ENCODE data around the gene ZFYVE28.

Gene ZFYVE28

DNA sequence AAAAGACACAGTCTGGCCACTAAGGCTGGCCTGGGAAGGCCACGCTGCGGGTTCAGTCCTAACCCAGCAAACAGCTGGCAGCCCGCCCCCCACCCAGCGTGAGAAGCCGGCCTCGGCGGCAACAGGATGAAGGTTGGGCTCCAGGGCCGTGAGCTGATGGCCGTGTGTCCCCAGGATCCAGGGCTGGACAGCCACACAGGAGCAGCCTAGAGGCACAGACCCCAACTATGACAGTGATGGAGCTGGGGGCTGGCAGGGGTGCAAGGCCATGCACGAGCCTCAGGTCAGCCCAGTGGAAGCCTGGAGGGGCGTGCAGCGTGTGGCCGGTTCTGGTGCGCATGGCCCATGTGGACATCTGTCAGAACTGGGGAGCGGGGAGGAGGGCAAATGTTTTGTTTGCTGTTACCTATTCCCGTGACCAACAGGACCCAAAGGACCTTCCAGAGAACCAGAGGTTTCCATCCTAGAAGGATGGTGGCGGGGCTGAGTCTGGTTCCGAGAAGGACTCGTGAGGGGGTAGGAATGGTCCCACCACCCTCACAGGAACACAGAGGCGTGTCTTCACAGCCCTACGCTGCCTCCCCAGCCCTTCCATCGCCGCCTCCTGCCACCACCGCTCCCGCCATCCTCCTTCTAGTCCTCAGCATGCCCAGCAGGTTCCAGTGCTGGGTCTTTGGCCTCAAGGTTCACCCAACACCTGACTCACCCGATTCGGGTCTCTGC is 46.5 kb downstream of the ZFYVE28 start:
- Histone ChIP-seq H3K4me3 (ENCODE audit: low read depth, low read length) (no peak overlapping the region), H3K4me1 (ENCODE audit: control insufficient read depth, insufficient read depth, low read length) (no peaks in the 10 kb centered on the region), H3K27me3 (ENCODE audit: control insufficient read depth, insufficient read depth, low read length) (no peaks in the 10 kb centered on the region), H3K27ac (ENCODE audit: low read depth, low read length) (no peak overlapping the region), H3K9ac (ENCODE audit: low read depth, low read length) (no peak overlapping the region), H3K9me3 (ENCODE audit: control insufficient read depth, insufficient read depth, low read length) (no peaks in the 10 kb centered on the region), H3K36me3 (ENCODE audit: control insufficient read depth, insufficient read depth, low read length) (no peaks in the 10 kb centered on the region)

DNA sequence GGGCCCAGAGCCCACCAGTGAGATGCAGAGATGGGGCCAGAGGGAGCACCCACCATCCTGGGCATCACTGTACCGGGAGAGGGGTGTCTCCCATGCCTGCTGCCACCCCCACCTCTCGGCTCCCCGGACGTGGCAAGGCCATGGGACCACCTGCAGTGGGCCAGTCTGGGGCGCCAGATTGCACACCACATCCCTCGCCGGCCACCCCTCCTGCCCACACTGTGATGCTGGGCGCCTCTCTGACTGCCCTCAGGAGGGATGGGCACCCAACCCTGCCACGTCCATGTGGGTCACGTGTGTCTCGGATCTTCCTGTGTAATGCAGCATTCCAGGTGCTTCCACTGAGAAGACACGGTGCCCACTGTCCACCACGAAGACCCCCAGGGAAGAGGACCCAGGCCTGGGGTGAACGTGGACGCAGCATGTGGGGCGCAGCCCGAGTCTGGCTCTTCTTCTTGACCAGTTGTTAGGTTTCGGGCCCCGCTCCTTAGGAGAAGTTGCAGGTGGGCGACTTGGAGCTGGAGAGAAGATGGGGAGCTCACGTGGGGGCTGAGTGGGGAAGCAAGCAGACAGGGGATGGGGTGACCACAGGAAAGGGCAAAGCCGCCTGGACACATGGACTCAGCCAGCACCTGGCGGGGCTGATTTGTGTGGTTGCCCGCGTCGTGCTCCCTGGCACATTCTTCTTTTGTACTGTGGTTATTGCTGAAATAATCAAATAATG is 47.7 kb downstream of the ZFYVE28 start:
- H3K9ac ChIP-seq (ENCODE audit: low read depth, low read length): no peak overlapping the region
- H3K4me1 ChIP-seq (ENCODE audit: control insufficient read depth, insufficient read depth, low read length): no peaks in the 10 kb centered on the region
- no peaks in the 10 kb centered on the region for H3K27me3 ChIP-seq (ENCODE audit: control insufficient read depth, insufficient read depth, low read length)
- H3K4me3 ChIP-seq (ENCODE audit: low read depth, low read length): no peak overlapping the region
- no peaks in the 10 kb centered on the region for H3K9me3 ChIP-seq (ENCODE audit: control insufficient read depth, insufficient read depth, low read length)
- no peaks in the 10 kb centered on the region for H3K36me3 ChIP-seq (ENCODE audit: control insufficient read depth, insufficient read depth, low read length)
- H3K27ac ChIP-seq (ENCODE audit: low read depth, low read length): no peak overlapping the region

DNA sequence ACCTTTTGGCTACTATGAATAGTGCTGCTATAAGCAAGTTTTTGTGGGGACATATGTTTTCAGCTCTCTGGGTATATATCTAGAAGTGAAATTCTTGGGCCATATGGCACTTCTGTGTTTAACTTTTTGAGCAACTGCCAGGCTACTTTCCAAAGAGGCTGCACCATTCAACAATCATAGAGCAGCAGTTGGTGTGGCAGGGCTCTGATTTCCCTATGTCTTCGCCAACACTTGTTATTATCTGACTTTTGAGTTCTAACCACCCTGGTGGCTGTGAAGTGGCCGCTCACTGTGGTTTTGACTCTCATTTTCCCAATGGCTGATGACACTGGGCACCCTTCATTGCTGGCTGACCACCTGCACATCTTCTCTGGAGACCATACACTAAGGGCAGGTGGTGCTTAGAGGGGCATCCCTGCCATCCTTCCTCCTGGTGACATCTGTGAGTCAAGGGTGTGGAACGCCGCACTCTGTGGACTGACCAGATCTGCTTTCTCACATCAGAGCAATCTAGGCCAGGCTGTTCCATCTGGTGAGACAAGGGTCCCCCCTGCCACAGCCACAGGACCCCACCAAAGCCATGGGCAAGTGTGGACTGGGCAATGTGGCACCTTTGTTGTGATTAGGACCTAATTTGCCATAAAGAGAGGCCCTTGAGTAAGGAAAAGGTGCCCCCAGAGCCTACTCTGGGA is 49.6 kb downstream of the ZFYVE28 start:
- Histone ChIP-seq H3K27ac (ENCODE audit: low read depth, low read length) (no peak overlapping the region), H3K4me3 (ENCODE audit: low read depth, low read length) (no peak overlapping the region), H3K9me3 (ENCODE audit: control insufficient read depth, insufficient read depth, low read length) (no peaks in the 10 kb centered on the region), H3K9ac (ENCODE audit: low read depth, low read length) (no peak overlapping the region), H3K4me1 (ENCODE audit: control insufficient read depth, insufficient read depth, low read length) (no peaks in the 10 kb centered on the region), H3K27me3 (ENCODE audit: control insufficient read depth, insufficient read depth, low read length) (no peaks in the 10 kb centered on the region), H3K36me3 (ENCODE audit: control insufficient read depth, insufficient read depth, low read length) (no peaks in the 10 kb centered on the region)

DNA sequence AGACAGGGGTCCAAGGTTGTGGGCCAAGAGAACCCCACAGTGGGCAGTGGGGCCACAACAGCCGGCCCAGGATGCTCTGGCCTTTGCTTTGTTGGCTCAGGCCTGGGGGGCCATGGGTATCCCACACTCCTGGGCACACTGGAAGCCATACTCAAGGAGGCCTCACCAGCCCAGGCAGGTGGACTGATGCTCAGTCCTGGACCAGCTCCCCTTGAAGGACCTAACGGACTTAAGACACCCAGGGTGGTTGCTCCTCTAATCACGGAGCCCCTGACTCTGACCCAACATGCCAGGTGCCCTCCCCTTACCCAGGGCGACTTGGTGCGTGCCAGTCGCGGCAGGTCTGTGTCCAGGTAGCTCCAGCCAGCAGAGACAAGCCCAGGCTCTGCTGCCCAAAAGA is 50.8 kb downstream of the ZFYVE28 start:
- no peak overlapping the region for H3K9ac ChIP-seq (ENCODE audit: low read depth, low read length)

DNA sequence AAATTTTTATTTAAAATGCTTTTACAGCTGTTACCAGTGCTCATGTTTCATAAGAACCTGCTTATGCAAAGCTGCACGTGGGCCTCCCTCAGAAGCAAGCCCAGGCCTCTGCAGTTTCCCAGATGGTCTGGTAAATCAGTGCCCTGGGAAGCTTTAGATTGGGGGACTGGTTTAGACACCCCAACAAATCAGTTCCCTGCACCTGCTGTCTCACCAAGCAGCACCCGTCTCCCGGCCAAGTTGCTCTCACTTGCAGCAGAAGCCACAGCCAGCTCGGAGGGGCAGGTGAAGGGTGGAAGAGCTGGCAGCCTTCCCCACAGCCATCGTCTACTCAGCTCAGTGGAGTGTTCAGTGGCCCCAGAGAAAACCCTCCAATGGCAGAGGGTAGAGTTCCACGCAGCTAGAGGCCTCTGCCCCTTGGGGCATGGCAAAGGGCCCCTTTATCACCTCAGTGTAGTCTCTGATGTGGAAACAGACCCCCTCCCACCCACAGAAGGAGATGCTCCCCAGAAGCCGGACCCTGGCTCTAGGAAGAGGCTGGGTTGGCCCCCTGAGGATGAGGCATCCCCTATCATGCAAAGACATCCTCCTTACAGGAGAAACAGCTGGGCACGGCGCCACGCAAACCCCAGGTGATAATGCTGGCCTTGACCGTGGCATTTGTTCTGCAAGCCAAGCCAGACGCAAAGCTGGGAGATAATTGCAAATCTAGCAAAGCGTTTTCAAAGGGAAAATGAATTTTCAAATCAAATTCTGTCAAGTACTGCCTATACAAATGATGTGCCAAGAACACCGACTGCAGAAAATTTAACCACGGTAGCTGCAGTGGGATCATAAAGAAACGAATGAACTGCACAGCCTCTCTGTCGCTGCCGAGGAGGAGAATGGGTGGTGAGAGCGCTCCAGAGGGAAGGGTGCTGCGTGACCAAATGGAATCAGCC is 51.9 kb downstream of the ZFYVE28 start:
- Histone ChIP-seq H3K9me3 (ENCODE audit: control insufficient read depth, insufficient read depth, low read length) (no peaks in the 10 kb centered on the region), H3K4me3 (ENCODE audit: low read depth, low read length) (no peak overlapping the region), H3K4me1 (ENCODE audit: control insufficient read depth, insufficient read depth, low read length) (no peaks in the 10 kb centered on the region), H3K9ac (ENCODE audit: low read depth, low read length) (no peak overlapping the region), H3K27ac (ENCODE audit: low read depth, low read length) (no peak overlapping the region), H3K27me3 (ENCODE audit: control insufficient read depth, insufficient read depth, low read length) (no peaks in the 10 kb centered on the region), H3K36me3 (ENCODE audit: control insufficient read depth, insufficient read depth, low read length) (no peaks in the 10 kb centered on the region)

More for the DNA sequence above, 50.8 kb downstream of the ZFYVE28 start:
- no peaks in the 10 kb centered on the region for H3K27me3 ChIP-seq (ENCODE audit: control insufficient read depth, insufficient read depth, low read length)
- no peaks in the 10 kb centered on the region for H3K9me3 ChIP-seq (ENCODE audit: control insufficient read depth, insufficient read depth, low read length)
- no peaks in the 10 kb centered on the region for H3K4me1 ChIP-seq (ENCODE audit: control insufficient read depth, insufficient read depth, low read length)
- H3K4me3 ChIP-seq (ENCODE audit: low read depth, low read length): no peak overlapping the region
- no peaks in the 10 kb centered on the region for H3K36me3 ChIP-seq (ENCODE audit: control insufficient read depth, insufficient read depth, low read length)
- no peak overlapping the region for H3K27ac ChIP-seq (ENCODE audit: low read depth, low read length)

DNA sequence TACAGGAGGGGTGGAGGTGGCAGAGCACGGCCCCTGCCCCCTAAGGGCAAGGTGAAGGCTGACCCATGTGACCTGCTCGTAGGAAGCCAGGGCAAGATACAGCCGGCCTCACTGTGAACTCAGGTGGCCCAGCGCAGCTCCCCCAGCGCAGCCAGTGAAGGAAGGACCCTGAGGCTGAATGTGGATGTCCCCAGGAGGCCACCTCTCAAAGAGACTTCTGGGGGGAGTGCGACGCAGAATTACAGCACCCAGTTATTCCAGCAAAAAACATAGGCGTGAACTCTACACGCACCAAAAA is 52.6 kb downstream of the ZFYVE28 start:
- Histone ChIP-seq H3K27me3 (ENCODE audit: control insufficient read depth, insufficient read depth, low read length) (no peaks in the 10 kb centered on the region), H3K36me3 (ENCODE audit: control insufficient read depth, insufficient read depth, low read length) (no peaks in the 10 kb centered on the region), H3K4me1 (ENCODE audit: control insufficient read depth, insufficient read depth, low read length) (no peaks in the 10 kb centered on the region), H3K27ac (ENCODE audit: low read depth, low read length) (no peak overlapping the region), H3K9ac (ENCODE audit: low read depth, low read length) (no peak overlapping the region), H3K4me3 (ENCODE audit: low read depth, low read length) (no peak overlapping the region), H3K9me3 (ENCODE audit: control insufficient read depth, insufficient read depth, low read length) (no peaks in the 10 kb centered on the region)

DNA sequence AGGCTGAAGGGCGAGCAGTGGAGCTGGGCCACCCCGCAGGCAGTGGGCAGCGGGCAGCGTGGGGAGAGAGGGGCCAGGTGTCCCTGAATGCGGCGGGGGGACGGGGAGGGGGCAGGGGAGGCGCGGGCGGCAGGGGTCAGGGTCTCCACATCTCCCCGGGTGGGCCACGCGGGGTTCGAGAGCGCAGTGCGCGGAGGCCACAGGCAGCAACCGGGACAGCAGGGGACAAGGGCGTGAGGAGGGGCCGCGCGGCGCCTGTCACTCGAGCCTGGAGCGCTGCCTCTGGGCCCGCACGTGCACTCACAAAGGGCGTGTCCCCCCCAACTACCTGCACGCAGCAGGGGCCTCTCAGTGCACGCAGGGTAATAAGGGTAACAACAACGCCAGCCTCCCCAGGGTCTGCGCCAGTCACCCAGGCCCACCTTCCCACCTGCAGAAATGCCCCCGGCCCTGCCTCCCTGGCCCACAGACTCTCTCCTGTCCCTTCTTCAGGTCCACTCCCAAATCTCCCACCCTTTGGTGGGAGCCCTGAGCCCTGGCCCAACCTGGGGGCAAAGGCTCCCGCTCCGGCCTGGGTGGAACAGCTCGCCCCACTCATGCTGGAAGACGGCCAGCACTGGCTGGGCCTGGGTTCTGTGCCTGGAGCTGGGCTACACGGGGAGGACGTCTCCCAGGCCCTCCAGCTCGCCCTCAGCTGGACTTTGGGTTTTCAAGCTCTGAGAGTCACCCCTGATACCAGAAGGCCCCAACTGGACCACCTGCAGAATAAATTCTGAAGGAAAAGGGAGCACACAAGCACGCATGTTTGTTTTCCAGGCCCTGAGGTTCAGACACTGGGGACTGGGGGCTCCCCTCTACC is 53.2 kb downstream of the ZFYVE28 start:
- H3K9ac ChIP-seq (ENCODE audit: low read depth, low read length): no peak overlapping the region
- H3K4me1 ChIP-seq (ENCODE audit: control insufficient read depth, insufficient read depth, low read length): no peaks in the 10 kb centered on the region
- no peak overlapping the region for H3K27ac ChIP-seq (ENCODE audit: low read depth, low read length)
- H3K9me3 ChIP-seq (ENCODE audit: control insufficient read depth, insufficient read depth, low read length): no peaks in the 10 kb centered on the region
- no peaks in the 10 kb centered on the region for H3K36me3 ChIP-seq (ENCODE audit: control insufficient read depth, insufficient read depth, low read length)
- H3K4me3 ChIP-seq (ENCODE audit: low read depth, low read length): no peak overlapping the region
- H3K27me3 ChIP-seq (ENCODE audit: control insufficient read depth, insufficient read depth, low read length): no peaks in the 10 kb centered on the region

DNA sequence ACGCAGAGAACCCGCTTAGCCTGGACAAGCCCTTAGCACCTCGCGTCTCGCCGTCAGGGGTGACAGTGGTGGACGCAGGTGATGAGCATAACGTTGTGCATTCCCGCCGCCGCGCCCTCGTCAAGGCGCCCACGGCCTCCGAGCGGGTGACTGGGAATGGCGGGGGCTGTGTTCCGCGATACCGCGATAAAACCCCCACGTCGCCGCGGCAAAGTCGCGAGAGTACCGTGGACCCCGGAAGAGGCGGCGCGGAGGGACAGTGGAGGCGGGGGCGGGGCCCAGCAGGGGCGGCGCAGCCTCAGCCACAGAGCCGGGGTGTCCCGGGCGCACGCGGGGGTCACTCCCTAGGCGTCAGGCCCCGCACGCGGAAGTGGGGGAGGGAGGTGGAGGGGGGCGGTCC is 53.8 kb downstream of the ZFYVE28 start:
- Histone ChIP-seq H3K4me1 (ENCODE audit: control insufficient read depth, insufficient read depth, low read length) (no peaks in the 10 kb centered on the region), H3K9me3 (ENCODE audit: control insufficient read depth, insufficient read depth, low read length) (no peaks in the 10 kb centered on the region), H3K4me3 (ENCODE audit: low read depth, low read length) (no peak overlapping the region), H3K9ac (ENCODE audit: low read depth, low read length) (no peak overlapping the region), H3K36me3 (ENCODE audit: control insufficient read depth, insufficient read depth, low read length) (no peaks in the 10 kb centered on the region), H3K27me3 (ENCODE audit: control insufficient read depth, insufficient read depth, low read length) (no peaks in the 10 kb centered on the region), H3K27ac (ENCODE audit: low read depth, low read length) (no peak overlapping the region)

DNA sequence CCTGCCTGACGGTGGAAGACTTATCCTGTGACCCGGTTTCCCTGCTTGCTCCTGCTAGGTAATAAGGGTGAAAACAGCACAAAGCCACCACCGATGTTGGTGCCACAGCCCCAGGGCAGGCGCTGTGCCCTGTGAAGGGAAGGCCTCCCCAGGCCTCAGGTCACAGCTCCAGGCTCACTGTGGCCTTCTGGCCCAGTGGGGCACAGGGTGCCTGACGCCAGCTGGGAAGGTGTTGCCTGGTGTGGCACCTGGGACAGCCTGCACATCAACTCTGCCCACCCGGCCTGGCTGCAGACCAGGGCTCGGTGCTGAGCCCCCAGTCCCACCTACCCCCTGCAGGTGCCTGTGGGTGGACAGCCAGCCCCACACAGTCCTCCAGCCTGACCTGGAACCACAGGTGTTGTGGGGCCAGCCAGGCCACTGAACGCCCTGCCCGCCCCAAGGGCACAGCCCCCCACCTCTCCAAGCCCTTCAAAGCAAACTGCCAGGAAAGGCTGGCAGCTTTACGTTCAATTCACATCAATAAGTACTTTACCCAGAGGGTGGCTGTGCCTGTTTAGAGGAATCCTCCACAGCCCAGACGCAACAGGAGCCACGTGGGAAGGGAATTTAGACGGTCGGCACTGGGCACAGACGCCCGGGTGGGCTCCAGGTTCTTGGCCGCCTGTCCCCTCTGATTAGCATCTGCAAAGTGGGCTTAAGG is 54.3 kb downstream of the ZFYVE28 start:
- no peaks in the 10 kb centered on the region for H3K27me3 ChIP-seq (ENCODE audit: control insufficient read depth, insufficient read depth, low read length)
- H3K9ac ChIP-seq (ENCODE audit: low read depth, low read length): no peak overlapping the region
- no peaks in the 10 kb centered on the region for H3K4me1 ChIP-seq (ENCODE audit: control insufficient read depth, insufficient read depth, low read length)
- H3K36me3 ChIP-seq (ENCODE audit: control insufficient read depth, insufficient read depth, low read length): no peaks in the 10 kb centered on the region
- H3K9me3 ChIP-seq (ENCODE audit: control insufficient read depth, insufficient read depth, low read length): no peaks in the 10 kb centered on the region
- no peak overlapping the region for H3K27ac ChIP-seq (ENCODE audit: low read depth, low read length)
- no peak overlapping the region for H3K4me3 ChIP-seq (ENCODE audit: low read depth, low read length)
